PC-3 (cell line): ENCODE results near the gene GDF7. TPM values are rescaled to one million over a fixed set of nuclear protein-coding genes. Genes with fewer than 3 reads are reported as not detected.

Source experiments
- ATAC-seq: fragments of 200-7000 bp; cut with Tn5 transposase; 2 replicates; pipeline ENCODE4 v1.9.1; 2020; ENCODE audit warnings: mild to moderate bottlenecking, moderate library complexity
- BruUV-seq: library from RNA; stranded (reverse); fragments of 400-500 nt; replicated peaks from 2 replicates; lab custom pipeline; 2021; lab: Mats Ljungman, UMichigan
- CTCF ChIA-PET: fragments of 300-600 bp; sonication (Branson Sonifier 250); formaldehyde crosslinking; loops from one replicate; lab custom pipeline; 2022; ENCODE audit warnings: antibody characterized with exemption; lab: Charles Lee
- POLR2A ChIA-PET: fragments of 300-600 bp; sonication (Branson Sonifier 250); formaldehyde crosslinking; loops from one replicate; lab custom pipeline; 2022; ENCODE audit warnings: antibody characterized with exemption; ENCODE audit not compliant: unreplicated experiment; lab: Charles Lee
- DNase-seq: peaks from one replicate; pipeline ENCODE4 v3.0.0-alpha.2; 2015
- H2AFZ ChIP-seq: fragments of 300-600 bp; sonication (generic); 2 replicates; pipeline ENCODE4 v1.6.0; 2016; ENCODE audit warnings: antibody characterized with exemption, low read length
- H3F3A ChIP-seq: fragments of 300-600 bp; sonication (generic); one replicate; pipeline ENCODE4 v1.6.0; 2017; ENCODE audit warnings: antibody characterized with exemption, low read length, control low read depth, mild to moderate bottlenecking; ENCODE audit not compliant: unreplicated experiment
- H3K27ac ChIP-seq: fragments of 300-600 bp; sonication (generic); 2 replicates; pipeline ENCODE4 v1.5.1; 2016; ENCODE audit warnings: mild to moderate bottlenecking, low read length
- H3K27me3 ChIP-seq: fragments of 300-600 bp; sonication (generic); 2 replicates; pipeline ENCODE4 v1.6.1; 2016; ENCODE audit warnings: low read length, mixed read lengths
- H3K36me3 ChIP-seq: fragments of 300-600 bp; sonication (generic); 2 replicates; pipeline ENCODE4 v1.6.1; 2016; ENCODE audit warnings: low read depth, mixed run types, low read length, mixed read lengths
- H3K4me1 ChIP-seq: fragments of 300-600 bp; sonication (generic); 2 replicates; pipeline ENCODE4 v1.5.1; 2016; ENCODE audit warnings: low read length; ENCODE audit not compliant: insufficient read depth
- H3K4me2 ChIP-seq: fragments of 300-600 bp; sonication (generic); 2 replicates; pipeline ENCODE4 v1.6.0; 2016; ENCODE audit warnings: low read length
- H3K4me3 ChIP-seq: fragments of 300-600 bp; sonication (generic); 2 replicates; pipeline ENCODE4 v1.5.1; 2016; ENCODE audit warnings: mild to moderate bottlenecking, low read length, mixed read lengths
- H3K79me2 ChIP-seq: fragments of 300-600 bp; sonication (generic); 2 replicates; pipeline ENCODE4 v1.6.1; 2017; ENCODE audit warnings: low read length, mixed read lengths
- H3K9ac ChIP-seq: fragments of 300-600 bp; sonication (generic); 2 replicates; pipeline ENCODE4 v1.6.0; 2016; ENCODE audit warnings: mild to moderate bottlenecking, low read length
- H3K9me2 ChIP-seq: fragments of 300-600 bp; sonication (generic); replicated peaks from 2 replicates; pipeline ENCODE4 v1.6.1; 2016; ENCODE audit warnings: mixed run types, low read length, mixed read lengths
- H3K9me3 ChIP-seq: fragments of 300-600 bp; sonication (generic); 2 replicates; pipeline ENCODE4 v1.6.1; 2016; ENCODE audit warnings: low read length, mixed read lengths
- H4K20me1 ChIP-seq: fragments of 300-600 bp; sonication (generic); 2 replicates; pipeline ENCODE4 v1.6.1; 2016; ENCODE audit warnings: low read length, mixed read lengths
- EZH2 ChIP-seq: fragments of 300-600 bp; sonication (generic); IDR thresholded peaks from one replicate; pipeline ENCODE4 v1.6.1; 2017; ENCODE audit warnings: antibody characterized with exemption, mild to moderate bottlenecking, low read length; ENCODE audit not compliant: unreplicated experiment
- EZH2phosphoT487 ChIP-seq: fragments of 300-600 bp; sonication (generic); IDR thresholded peaks from 2 replicates; pipeline ENCODE4 v1.6.1; 2018; ENCODE audit warnings: mild to moderate bottlenecking, antibody characterized with exemption, low read length, borderline replicate concordance
- intact Hi-C: fragments of 100-400 bp; cut with micrococcal nuclease; formaldehyde crosslinking; loops from 2 replicates; pipeline ENCODE4 v1.9.0; 2023
- total RNA-seq: library from RNA; depleted of rRNA; stranded (reverse); fragments of >200 nt; gene quantifications from 2 replicates; pipeline ENCODE4 v1.2.3, GENCODE V29; 2014
- TF ChIP-seq, protein P1 (sequence below): fragments of 300-600 bp; sonication (generic); conservative IDR thresholded peaks from 2 replicates; pipeline ENCODE4 v1.5.1; 2017; ENCODE audit warnings: antibody characterized with exemption, low read depth, mild to moderate bottlenecking, low read length

The GDF7 gene
- total RNA-seq, 1 experiment from 2014 or later, result 0.04 TPM

DNA sequence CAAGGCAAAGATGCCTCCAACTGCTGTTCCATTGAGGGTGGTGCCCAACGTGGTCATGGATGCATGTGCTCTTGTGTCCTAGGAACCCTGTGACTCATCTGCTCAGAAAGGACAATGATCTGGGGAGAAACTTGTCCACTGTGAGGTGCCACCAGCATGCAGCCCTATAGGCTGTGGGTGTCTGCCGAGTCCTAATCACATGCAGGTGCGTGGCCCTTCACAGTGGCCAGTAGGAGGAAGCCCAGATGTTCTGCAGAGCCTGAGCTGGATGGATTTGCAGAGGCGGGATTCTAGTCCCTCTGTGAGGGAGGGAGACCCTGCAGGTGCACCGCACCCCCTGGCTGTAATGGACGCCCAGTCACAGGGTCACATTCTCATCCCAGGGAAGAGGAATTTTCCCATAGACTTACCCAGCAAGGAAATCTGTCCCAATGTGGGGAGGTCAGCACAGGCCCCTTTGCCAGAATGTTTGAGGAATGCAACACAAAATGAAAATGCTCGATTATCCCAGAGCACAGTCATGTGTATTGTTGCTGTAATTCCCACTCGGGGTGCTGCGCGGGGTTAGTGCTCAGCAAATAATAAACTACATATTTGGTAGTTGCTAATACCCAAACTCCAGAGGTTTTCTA, 13.9 kb downstream of the GDF7 start:
- Histone ChIP-seq H3K27me3 (peaks cover 52% of the 10 kb centered on the region), H3K4me1 (no peaks in the 10 kb centered on the region), H3K4me2 (no peak overlapping the region), H3K79me2 (no peaks in the 10 kb centered on the region), H3K36me3 (no peaks in the 10 kb centered on the region), H3K27ac (no peak overlapping the region), H3K9me3 (no peaks in the 10 kb centered on the region), H2AFZ (no peak overlapping the region), H3K9me2 (no peaks in the 10 kb centered on the region), H3K9ac (no peak overlapping the region), H3F3A (no peaks in the 10 kb centered on the region), H3K4me3 (no peak overlapping the region), H4K20me1 (no peaks in the 10 kb centered on the region)
- no peak for TF ChIP-seq EZH2phosphoT487
- no peak for TF ChIP-seq EZH2
- TF ChIP-seq, protein P1, sequence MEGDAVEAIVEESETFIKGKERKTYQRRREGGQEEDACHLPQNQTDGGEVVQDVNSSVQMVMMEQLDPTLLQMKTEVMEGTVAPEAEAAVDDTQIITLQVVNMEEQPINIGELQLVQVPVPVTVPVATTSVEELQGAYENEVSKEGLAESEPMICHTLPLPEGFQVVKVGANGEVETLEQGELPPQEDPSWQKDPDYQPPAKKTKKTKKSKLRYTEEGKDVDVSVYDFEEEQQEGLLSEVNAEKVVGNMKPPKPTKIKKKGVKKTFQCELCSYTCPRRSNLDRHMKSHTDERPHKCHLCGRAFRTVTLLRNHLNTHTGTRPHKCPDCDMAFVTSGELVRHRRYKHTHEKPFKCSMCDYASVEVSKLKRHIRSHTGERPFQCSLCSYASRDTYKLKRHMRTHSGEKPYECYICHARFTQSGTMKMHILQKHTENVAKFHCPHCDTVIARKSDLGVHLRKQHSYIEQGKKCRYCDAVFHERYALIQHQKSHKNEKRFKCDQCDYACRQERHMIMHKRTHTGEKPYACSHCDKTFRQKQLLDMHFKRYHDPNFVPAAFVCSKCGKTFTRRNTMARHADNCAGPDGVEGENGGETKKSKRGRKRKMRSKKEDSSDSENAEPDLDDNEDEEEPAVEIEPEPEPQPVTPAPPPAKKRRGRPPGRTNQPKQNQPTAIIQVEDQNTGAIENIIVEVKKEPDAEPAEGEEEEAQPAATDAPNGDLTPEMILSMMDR, result no peak
- intact Hi-C loops, result no loop called here
- POLR2A ChIA-PET, result no interaction called here
- BruUV-seq, result no TSS peak
- DNase-seq, result no peak
- ATAC-seq, result no peak
- CTCF ChIA-PET, result no interaction called here

DNA sequence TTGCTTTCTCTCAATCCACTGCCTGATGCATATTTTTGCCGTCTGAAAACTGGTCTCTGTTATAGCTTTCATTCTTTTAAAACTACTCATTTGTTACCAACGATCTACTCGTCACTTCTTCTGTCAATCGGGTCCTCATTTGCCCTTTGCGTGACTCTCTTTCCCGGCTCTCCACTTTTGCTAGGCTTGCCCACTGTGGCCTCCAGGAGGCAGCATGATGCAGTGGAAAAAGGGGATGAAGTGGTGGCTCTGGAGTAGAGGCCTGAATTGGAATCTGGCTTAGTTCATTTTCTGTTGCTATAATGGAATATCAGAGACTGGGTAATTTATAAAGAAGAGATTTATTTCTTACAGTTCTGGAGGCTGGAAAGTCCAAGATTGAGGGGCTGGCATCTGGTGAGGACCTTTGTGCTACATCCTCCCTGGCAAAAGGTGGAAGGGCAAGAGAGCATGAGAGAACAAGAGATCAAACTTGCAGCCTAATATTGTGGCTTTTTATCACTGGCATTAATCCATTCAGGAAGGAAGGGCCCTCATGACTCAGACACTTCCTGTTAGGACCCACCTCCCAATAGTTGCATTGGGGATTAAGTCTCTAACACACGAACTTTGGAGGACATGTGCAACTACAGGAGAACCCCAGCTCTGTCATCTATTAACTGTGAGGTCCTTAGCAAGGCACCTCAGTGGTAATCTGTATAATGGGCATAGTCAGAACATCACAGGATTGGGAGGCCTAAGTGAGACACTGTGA, 15.4 kb downstream of the GDF7 start:
- H3K9me3 ChIP-seq, result no peaks in the 10 kb centered on the region
- H3K27me3 ChIP-seq, result peaks cover 53% of the 10 kb centered on the region
- H3K9me2 ChIP-seq, result no peaks in the 10 kb centered on the region
- TF ChIP-seq EZH2, result no peak
- no peak for TF ChIP-seq EZH2phosphoT487
- TF ChIP-seq, protein P1, result peak; percentile 62
- no peaks in the 10 kb centered on the region for H3K4me1 ChIP-seq
- no peak overlapping the region for H3K4me2 ChIP-seq
- ChIA-PET POLR2A (no interaction called here), CTCF (no interaction called here)
- ATAC-seq (no peak), DNase-seq (no peak)
- no peaks in the 10 kb centered on the region for H3K36me3 ChIP-seq
- H3K9ac ChIP-seq, result no peak overlapping the region
- H3F3A ChIP-seq, result no peaks in the 10 kb centered on the region
- no peak overlapping the region for H3K27ac ChIP-seq
- H3K4me3 ChIP-seq, result no peak overlapping the region
- intact Hi-C loops, result no loop called here
- H2AFZ ChIP-seq, result no peak overlapping the region
- H3K79me2 ChIP-seq, result no peaks in the 10 kb centered on the region
- H4K20me1 ChIP-seq, result no peaks in the 10 kb centered on the region
- no TSS peak for BruUV-seq

DNA sequence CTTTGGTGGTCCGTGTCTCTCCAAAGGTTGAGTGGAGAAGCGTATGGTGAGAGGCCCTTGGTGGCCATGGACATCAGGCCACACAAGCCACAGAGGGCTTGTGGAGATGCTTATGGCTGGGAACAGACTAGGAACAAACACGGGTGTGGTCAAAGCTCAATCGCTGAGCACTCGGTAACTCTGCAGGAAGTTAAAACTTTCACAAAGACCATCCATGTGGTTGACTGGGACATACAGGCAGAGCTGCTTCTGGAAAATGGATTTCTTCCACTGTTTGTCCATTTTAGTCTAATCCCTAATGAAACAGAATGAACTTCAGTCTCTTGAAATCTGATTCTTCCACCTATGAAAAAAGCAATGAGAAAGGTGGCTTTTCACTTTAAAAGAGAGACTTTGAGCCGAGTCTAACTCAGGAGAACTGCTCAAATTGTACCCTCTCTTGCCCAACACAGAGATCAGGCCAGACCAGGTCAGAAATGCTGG, 17.7 kb downstream of the GDF7 start:
- TF ChIP-seq, protein P1, result no peak
- TF ChIP-seq EZH2 (no peak), EZH2phosphoT487 (no peak)
- Histone ChIP-seq H2AFZ (no peak overlapping the region), H3K9me2 (no peaks in the 10 kb centered on the region), H3K4me3 (no peak overlapping the region), H3K9ac (no peak overlapping the region), H4K20me1 (no peaks in the 10 kb centered on the region), H3K27me3 (peaks cover 49% of the 10 kb centered on the region), H3K79me2 (no peaks in the 10 kb centered on the region), H3K4me1 (no peaks in the 10 kb centered on the region), H3F3A (no peaks in the 10 kb centered on the region), H3K4me2 (no peak overlapping the region), H3K36me3 (no peaks in the 10 kb centered on the region), H3K9me3 (no peaks in the 10 kb centered on the region), H3K27ac (no peak overlapping the region)
- intact Hi-C loops, result no loop called here
- no peak for DNase-seq
- no TSS peak for BruUV-seq
- CTCF ChIA-PET, result no interaction called here
- POLR2A ChIA-PET, result no interaction called here
- ATAC-seq, result no peak
